ENCODE results near the gene CTNND2.

CTNND2 gene

GRCh38 chr5:11902201-11902619 lies 2.0 kb downstream of the CTNND2 start:
- Histone ChIP-seq H3K4me3 (ENCODE audit: low read length) (peak overlapping the region; percentile 74; the same call in 1 of the 2 replicates), H3K27ac (ENCODE audit: low read depth, low read length) (no peak overlapping the region), H3K79me2 (ENCODE audit: control insufficient read depth, low read length) (peaks cover 8% of the 10 kb centered on the region; the same call in 1 of the 2 replicates), H3K9me2 (replicated peaks; ENCODE audit: control insufficient read depth, low read length) (no peaks in the 10 kb centered on the region), H3K36me3 (ENCODE audit: control insufficient read depth, low read length) (no peaks in the 10 kb centered on the region), H3F3A (ENCODE audit: control insufficient read depth, insufficient read depth) (no peaks in the 10 kb centered on the region), H3K4me1 (ENCODE audit: control insufficient read depth, low read length) (peaks cover 9% of the 10 kb centered on the region; the same call in 1 of the 2 replicates), H3K27me3 (ENCODE audit: control insufficient read depth, low read length) (no peaks in the 10 kb centered on the region), H3K9me3 (ENCODE audit: control insufficient read depth, insufficient read depth, low read length) (no peaks in the 10 kb centered on the region), H4K20me1 (ENCODE audit: control insufficient read depth, insufficient read depth, low read depth, low read length) (no peaks in the 10 kb centered on the region), H3K4me2 (ENCODE audit: low read length) (peak overlapping the region; percentile 54; the same call in 1 of the 2 replicates)
- TF ChIP-seq CTCF (IDR thresholded peaks at IDR 0.05; ENCODE audit: low read depth, low read length, poor library complexity, severe bottlenecking) (no peak), EZH2phosphoT487 (IDR thresholded peaks at IDR 0.05; ENCODE audit: borderline replicate concordance, low read length) (no peak)

- Histone ChIP-seq H3K27me3 (ENCODE audit: control insufficient read depth, low read length) (no peaks in the 10 kb centered on the region), H4K20me1 (ENCODE audit: control insufficient read depth, insufficient read depth, low read depth, low read length) (no peaks in the 10 kb centered on the region), H3K9me2 (replicated peaks; ENCODE audit: control insufficient read depth, low read length) (no peaks in the 10 kb centered on the region), H3K79me2 (ENCODE audit: control insufficient read depth, low read length) (peaks cover 8% of the 10 kb centered on the region; the same call in 1 of the 2 replicates), H3K4me3 (ENCODE audit: low read length) (no peak overlapping the region), H3F3A (ENCODE audit: control insufficient read depth, insufficient read depth) (no peaks in the 10 kb centered on the region), H3K27ac (ENCODE audit: low read depth, low read length) (no peak overlapping the region), H3K4me2 (ENCODE audit: low read length) (no peak overlapping the region), H3K4me1 (ENCODE audit: control insufficient read depth, low read length) (no peaks in the 10 kb centered on the region), H3K36me3 (ENCODE audit: control insufficient read depth, low read length) (no peaks in the 10 kb centered on the region), H3K9me3 (ENCODE audit: control insufficient read depth, insufficient read depth, low read length) (no peaks in the 10 kb centered on the region)
- no peak for TF ChIP-seq EZH2phosphoT487 (IDR thresholded peaks at IDR 0.05; ENCODE audit: borderline replicate concordance, low read length)
- no peak for TF ChIP-seq CTCF (IDR thresholded peaks at IDR 0.05; ENCODE audit: low read depth, low read length, poor library complexity, severe bottlenecking)
Measured at GRCh38 chr5:11898787-11899186, 5.5 kb downstream of the CTNND2 start.

- no peak overlapping the region for H3K4me2 ChIP-seq (ENCODE audit: low read length)
- TF ChIP-seq EZH2phosphoT487 (IDR thresholded peaks at IDR 0.05; ENCODE audit: borderline replicate concordance, low read length) = no peak
- TF ChIP-seq CTCF (IDR thresholded peaks at IDR 0.05; ENCODE audit: low read depth, low read length, poor library complexity, severe bottlenecking) = no peak
- H3K9me2 ChIP-seq (replicated peaks; ENCODE audit: control insufficient read depth, low read length) = no peaks in the 10 kb centered on the region
- no peaks in the 10 kb centered on the region for H3K27me3 ChIP-seq (ENCODE audit: control insufficient read depth, low read length)
- H3K79me2 ChIP-seq (ENCODE audit: control insufficient read depth, low read length) = peaks cover 7% of the 10 kb centered on the region; the same call in 1 of the 2 replicates
- H3K9me3 ChIP-seq (ENCODE audit: control insufficient read depth, insufficient read depth, low read length) = no peaks in the 10 kb centered on the region
- no peak overlapping the region for H3K4me3 ChIP-seq (ENCODE audit: low read length)
- H3K4me1 ChIP-seq (ENCODE audit: control insufficient read depth, low read length) = no peaks in the 10 kb centered on the region
- H4K20me1 ChIP-seq (ENCODE audit: control insufficient read depth, insufficient read depth, low read depth, low read length) = no peaks in the 10 kb centered on the region
- no peak overlapping the region for H3K27ac ChIP-seq (ENCODE audit: low read depth, low read length)
- no peaks in the 10 kb centered on the region for H3K36me3 ChIP-seq (ENCODE audit: control insufficient read depth, low read length)
- H3F3A ChIP-seq (ENCODE audit: control insufficient read depth, insufficient read depth) = no peaks in the 10 kb centered on the region
Measured at GRCh38 chr5:11897781-11898180, 6.5 kb downstream of the CTNND2 start.

Measured in DOHH2 (cell line).